Stimulated activated CD8-positive, alpha-beta memory T cell treated with anti-CD3 and anti-CD28 coated beads, Interleukin-12 subunit alpha, Interleukin-12 subunit beta, amount 100 ng/mL, for 24 hours (primary cell): Measurements from ENCODE around the gene POU5F1.
"Not testable (repeated sequence)": the region's sequence is repeated elsewhere in the genome, so short reads cannot be mapped to it uniquely, and the experiment has no call there.

Experiments
- DNase-seq: peaks from one replicate; pipeline ENCODE4 v3.0.0-alpha.2; 2020; ENCODE audit errors: extremely low read depth

Gene POU5F1

GRCh38 chr6:31169123-31169857 lies 1.2 kb downstream of the POU5F1 start:
- no peak for DNase-seq

GRCh38 chr6:31168606-31169005 lies 1.9 kb downstream of the POU5F1 start:
- no peak for DNase-seq

- DNase-seq, result no peak
Observed at GRCh38 chr6:31165986-31166385, 4.5 kb downstream of the POU5F1 start.

- not testable (repeated sequence) for DNase-seq
Observed at GRCh38 chr6:31165064-31165832, 5.2 kb downstream of the POU5F1 start.

- DNase-seq, result not testable (repeated sequence)
Observed at GRCh38 chr6:31164475-31165063, 5.9 kb downstream of the POU5F1 start.

- DNase-seq, result no peak
Observed at GRCh38 chr6:31163922-31164321, 6.6 kb downstream of the POU5F1 start.

DNA sequence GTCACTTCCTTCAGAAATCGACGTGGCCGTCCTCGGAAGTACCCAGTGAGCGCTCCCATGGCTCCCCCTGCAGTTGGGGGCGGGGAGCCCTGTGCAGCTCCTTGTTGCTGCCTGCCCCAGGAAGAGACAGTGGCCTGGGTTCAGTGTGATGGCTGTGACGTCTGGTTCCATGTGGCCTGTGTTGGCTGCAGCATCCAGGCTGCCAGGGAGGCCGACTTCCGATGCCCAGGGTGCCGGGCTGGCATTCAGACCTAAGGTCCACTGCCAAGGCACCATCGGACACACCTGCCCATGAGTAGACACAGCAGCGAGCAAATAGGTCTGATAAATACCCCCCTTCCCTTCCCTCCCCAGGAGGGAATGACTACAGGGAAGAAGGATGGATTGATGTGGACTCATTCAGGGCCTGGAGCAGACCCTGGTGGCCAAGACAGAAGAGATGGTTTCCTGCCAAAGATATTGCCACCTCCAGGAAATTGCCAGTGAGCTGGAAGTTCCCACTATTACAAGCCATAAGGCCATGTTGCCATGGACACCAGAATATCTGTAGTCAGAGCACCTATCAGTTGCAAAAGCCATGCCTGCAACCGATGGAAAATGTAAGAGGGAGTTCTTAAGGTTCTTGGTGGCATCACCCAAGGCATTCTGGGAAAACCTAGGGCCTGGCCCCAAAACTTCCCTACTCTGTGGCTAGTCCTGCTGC lies 7.9 kb downstream of the POU5F1 start:
- no peak for DNase-seq

- no peak for DNase-seq
Observed at GRCh38 chr6:31161216-31162126, 9.0 kb downstream of the POU5F1 start.

GRCh38 chr6:31158863-31159855 lies 11.3 kb downstream of the POU5F1 start:
- DNase-seq, result no peak

GRCh38 chr6:31158140-31158862 lies 12.2 kb downstream of the POU5F1 start, which contains the start of gene TCF19:
TSS of gene TCF19 (plus strand) at chr6:31158589. CDS start at chr6:31159470, 881 bp downstream.
- DNase-seq, result peak; percentile 98

DNA sequence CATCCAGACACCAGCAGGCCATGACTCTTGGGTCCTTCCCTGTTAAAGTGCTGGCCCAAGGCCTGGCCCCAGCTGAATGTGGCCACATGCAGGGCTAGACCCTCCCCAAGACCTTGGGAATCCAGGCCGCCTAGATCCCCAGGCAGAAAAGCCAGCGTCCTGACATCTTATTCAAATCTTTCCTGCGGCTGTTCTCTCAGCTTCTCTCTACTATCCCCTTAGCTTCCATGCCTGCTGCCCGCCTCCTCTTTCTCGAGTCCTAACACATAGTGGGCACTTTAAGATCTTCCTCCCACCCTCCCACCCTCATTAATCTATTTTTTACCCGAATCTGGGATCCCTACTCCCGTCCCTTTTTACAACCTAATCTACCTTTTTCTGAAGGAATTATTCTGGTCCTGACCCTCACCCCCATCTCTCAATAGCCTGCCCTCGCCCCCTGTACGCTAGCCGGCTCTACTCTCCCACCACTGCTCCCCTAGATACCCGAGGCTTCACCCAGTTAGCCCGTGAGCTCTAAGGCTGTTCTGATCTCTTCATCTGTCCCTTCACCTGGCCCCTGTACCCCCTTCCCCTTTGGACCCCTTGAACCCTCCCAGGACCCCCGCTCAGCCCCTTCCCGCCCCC lies 12.9 kb downstream of the POU5F1 start, which contains the start of gene CCHCR1:
CCHCR1 (minus strand) TSS at position 290 of the 627 bp plus-strand sequence; CDS start at position 88, 202 bp downstream.
- DNase-seq, result no peak

DNA sequence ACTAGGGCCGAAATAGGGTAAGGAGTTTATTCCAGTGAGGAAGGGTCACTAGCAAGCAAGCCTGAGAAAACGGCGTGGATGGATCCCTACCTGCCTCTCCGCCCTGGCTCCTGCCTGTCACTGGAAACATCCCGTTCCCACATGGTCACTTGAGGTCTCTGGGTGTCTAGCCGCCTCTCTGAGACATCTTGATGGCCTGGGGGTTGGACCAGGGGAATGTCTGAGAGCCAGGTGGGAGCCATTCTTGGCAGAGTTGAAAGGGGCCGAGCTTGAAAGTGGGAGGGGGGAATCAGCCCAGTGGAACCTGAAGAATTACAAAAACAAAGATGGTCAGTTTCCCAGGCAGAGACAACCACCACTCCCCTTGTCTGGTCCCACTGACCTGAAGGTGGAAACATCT lies 13.8 kb downstream of the POU5F1 start:
- no peak for DNase-seq

DNA sequence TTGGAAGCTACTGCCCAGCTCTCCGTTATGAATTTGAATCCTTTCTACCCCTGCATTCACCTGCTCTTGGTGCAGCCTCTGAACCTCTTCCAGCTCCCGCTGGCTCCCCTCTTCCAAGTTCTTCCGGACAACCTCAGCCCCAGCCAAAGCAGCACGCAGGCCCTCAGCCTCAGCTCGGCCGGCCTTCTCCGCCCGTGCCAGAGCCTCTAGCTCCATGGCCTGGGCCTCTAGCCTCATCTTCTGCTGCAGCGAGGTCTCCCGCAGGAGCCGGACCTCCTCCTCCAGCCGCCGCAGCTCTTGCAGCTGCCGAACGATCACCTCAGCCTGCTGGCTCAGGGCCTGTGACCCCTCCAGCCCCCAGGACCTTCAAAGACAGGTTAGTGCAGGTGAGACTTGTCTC lies 16.0 kb downstream of the POU5F1 start:
- DNase-seq, result no peak

GRCh38 chr6:31152781-31153180 lies 17.7 kb downstream of the POU5F1 start:
- DNase-seq, result no peak

GRCh38 chr6:31149827-31150447 lies 20.5 kb downstream of the POU5F1 start:
- no peak for DNase-seq

- DNase-seq, result no peak
Observed at GRCh38 chr6:31145386-31145785, 25.1 kb downstream of the POU5F1 start.

DNA sequence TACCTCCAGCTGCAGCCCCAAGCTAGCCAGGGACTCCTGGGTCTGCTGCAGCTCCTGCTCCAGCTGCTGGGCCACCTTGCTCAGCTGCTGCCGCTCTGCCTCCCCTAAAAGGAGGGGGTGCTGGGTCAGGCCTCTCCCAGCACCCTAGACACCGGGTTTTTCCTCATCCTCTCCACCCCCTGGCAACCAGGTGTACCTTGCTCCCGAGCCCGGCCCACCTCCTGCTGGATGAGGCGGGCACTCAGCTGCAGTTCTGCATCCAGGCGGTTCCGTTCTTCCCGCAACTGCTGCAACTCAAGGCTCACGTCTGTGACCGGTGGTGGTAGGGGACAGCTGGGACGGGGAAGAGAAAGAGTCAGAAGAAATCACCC lies 25.5 kb downstream of the POU5F1 start:
- no peak for DNase-seq
